ENCODE results near the gene CDC42EP1.
A peak's percentile ranks its signal among the peaks of the same experiment; 100 is the strongest.
"Not testable (repeated sequence)": the region's sequence is repeated elsewhere in the genome, so short reads cannot be mapped to it uniquely, and the experiment has no call there.

CDC42EP1 gene

DNA sequence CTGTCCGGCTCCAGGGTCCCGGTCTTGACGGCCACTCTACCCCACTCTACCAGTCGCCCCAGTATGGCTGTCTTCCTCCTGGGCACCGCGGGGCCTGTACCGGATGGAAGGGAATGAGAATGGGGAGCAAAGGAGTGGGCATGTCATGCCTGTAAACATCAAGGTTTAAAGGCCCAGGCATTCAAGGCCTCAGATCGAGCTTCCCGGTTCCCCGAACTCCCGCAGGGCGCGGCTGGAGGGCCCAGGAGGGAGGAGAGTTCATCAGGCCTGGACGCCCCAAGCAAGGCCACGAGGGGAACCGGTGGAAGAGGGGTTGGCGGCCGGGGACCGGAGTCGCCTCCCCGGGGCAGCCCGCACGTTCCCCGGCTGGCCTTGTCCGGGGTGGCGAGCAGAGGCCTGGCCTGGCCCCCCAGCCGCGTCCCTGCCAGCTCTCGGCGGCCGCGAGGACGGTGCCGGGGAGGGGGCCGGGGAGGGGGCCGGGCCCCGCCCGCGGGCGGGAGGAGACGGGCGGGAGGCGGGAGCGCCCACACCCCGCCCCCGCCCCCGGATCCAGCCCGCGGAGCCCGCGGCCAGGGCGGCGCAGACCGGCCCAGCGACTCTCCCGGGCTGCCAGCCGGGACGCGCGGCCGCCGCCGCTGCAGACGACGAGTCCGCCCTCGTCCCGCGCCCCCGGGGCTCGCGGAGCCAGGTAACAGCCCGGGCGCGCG lies at the start of gene CDC42EP1:
Gene CDC42EP1, plus strand, starts transcription at position 580 of the 707 bp plus-strand sequence. CDS start 5,870 bp downstream, outside the sequence.
- DNase-seq: no peak

DNA sequence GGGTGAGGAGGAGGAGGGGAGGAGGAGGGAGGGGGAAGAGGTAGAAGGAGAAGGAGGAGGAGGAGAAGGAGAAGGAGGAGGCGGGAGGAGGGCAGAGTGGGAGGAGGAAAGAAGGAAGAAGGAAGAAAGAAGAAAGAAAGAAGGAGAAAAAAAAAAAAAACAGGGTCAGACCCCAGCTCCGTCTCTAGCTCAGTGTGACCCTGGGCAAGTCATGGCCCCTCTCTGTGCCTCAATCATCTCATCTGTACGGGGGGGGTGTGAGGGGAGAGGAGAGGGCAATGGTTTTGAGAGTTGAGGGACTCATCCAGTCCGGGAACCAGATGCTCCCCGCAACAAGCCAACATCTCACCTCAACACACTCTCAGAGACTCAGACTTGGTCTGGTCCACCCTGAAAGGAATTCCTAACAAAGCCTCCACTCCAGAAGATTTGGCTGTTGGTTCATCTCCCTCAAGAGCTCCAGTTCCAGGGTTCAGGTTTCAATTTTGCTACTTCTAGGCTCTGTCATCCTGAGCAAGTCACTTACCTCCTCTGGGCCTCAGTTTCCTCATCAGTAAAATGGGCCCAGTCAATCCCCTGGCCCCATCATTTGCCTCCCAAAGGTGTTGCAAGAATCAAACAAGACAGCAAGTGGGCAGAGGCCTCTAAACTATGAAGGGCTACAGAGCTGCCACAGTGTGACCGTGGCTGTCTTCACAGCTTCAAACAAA lies 48.7 kb upstream of the CDC42EP1 start:
- no peak for DNase-seq

GRCh38 chr22:37514526-37515051 lies 45.7 kb upstream of the CDC42EP1 start:
- DNase-seq: no peak

DNA sequence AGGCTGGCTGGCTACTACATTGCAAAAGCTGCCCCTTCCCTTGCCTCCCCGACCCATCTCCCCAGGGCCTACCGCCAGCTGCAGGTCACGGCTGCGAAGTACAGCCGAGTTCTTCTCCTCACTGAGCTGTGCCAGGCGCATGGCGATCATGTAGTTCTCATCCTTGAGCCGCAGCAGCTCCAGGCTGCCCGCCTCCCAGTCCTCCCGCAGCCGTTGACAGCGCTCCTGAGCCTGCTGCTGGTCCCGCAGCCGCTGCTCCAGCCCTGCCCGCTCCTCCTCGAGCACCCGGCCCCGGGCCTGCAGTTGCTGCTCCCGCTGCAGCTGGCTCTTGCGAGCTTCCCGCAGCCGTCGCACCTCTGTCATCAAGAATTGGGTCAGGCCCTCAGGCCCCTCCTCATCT lies 44.4 kb upstream of the CDC42EP1 start:
- DNase-seq: no peak

GRCh38 chr22:37516456-37516855 lies 43.8 kb upstream of the CDC42EP1 start:
- DNase-seq: no peak

DNA sequence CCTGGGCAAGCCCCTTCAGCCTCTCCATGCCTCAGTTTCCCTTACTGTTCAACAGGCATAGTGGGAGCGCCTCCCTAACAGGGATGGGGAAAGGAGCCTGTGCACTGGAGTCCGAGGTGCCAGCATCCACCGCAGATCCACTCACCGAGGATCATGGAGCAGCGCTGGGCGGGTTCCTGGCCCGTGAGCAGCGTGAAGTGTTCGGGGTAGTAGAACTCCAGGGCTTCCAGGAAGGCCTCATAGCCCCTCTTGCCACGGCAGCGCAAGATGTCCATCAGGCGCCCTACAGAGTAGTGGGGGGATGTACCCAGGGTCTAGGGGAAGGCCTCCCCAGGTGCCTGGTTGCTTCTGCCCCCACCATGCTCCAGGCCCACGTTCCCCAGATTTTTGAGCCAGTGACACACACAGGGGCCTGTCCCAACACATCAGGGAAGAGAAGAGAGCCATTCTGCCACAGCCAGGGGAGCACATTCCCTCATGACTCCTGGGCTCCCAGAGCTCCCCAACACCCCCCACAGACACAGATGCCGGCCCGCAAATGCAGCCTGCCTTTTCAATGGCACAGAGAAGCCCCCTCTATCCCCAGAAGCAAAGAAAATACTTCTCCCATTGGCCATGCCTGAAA lies 42.3 kb upstream of the CDC42EP1 start:
- DNase-seq: no peak

- DNase-seq: no peak
Observed at GRCh38 chr22:37518509-37519267, 41.6 kb upstream of the CDC42EP1 start.

DNA sequence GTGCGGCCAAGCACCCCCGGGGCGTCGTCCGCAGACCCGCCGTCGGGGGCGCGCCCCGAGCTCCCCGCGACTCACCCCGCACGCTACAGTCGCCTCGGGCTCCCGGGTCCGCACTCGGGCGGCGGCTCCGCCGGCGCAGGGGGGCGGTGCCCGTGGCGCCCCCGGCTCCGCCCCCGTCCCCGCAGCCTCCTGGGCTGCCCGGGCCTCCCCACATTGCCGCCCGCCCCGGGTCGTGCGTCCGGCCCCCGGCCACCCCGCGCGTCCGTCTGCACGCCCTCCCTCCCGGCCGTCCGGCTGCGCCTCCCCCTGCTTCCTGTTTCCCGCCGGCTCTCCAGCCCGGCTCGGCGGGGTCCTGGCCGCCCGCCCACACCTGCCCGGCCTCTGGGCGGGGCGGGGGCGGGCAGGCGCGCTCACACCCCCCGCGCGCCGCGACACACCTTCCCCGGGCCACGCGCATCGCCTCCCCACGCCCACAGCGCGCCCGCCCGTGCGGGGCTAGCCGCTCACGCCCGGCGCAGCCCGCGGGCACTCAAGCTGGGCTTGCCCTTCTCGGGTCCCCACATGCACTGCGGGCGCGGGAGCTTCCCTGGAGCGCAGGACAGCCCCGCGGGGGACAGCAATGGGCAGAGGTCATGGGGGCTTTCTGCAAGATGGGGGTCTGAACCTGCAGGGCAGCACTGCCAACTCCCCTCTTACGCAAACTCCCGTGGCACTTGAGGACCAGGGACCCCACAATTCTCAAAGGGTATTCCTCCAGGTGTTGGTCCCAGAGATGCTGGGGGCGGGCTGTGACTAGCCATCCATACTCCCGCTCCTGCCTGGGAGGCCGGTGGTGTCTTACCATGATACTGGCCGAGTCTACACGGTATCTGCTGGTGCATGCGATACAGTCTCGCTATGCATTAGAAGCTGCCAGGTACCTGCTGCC lies 40.7 kb upstream of the CDC42EP1 start, which contains the start of gene CARD10:
Gene CARD10, minus strand, starts transcription at position 148 of the 928 bp plus-strand sequence. CDS start 215 bp downstream, outside the sequence.
- no peak for DNase-seq

- no peak for DNase-seq
Observed at GRCh38 chr22:37520776-37521191, 39.5 kb upstream of the CDC42EP1 start.

GRCh38 chr22:37521236-37521739 lies 39.0 kb upstream of the CDC42EP1 start:
- DNase-seq: no peak

- DNase-seq: no peak
Observed at GRCh38 chr22:37522482-37522881, 37.8 kb upstream of the CDC42EP1 start.

DNA sequence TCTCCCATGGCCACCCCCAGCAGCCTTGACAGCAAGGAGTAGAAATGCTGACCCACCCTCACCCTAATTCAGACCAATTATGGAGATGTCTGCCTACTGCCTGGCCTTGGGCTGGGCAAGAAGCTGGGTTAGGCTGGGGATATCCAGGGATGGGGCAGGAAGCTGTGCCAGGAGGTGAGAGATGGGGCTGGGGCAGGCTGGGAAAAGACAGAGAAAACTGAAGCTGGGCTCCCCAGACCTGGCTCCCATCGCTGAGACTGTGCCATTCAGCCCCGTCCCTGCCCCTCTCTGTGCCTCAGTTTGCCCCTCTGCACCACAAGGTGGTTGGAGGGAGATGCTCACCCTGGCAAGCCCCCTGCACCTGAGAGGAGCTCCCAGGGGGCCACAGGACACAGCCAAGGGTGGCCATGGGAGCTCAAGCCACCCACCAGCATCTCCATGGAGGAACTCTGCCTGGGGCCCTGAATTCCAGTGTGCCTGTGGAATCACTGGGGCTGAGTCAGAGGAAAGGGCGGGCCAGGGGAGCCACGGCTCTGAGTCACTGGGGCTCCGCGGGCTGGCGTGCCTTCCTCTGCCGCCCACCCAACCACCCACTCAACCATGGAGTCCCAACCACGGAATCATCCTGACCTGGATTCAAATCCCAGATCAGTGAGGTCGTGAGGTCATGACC lies 35.1 kb upstream of the CDC42EP1 start:
- no peak for DNase-seq

DNA sequence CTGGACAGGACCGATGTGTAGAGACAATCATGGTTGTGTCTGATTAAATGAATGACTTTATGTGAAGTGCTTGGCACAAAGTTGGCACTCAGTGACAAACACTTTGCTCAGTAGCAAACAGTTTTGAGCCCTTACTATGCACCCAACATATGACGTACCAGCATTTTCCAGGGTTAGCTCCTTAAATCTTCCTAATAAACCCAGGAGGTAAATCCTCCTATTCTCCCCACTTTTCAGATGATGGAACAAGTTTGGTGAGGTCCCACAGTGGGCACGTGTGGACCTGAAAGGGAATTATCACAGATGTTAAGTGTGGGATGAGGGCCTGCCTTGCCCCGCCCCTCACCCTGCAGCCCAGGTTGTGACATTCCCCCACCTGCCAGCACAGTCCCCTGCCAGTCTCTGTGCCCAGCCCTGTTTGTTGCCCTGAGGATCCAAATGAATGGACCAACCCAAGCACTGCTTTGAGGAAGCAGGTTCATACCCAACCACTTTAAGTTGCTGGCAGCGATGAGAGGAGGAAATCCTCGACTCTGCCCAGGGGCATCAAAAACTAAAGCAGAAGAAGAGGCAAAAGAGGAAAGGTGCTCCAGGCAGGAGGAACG lies 34.4 kb upstream of the CDC42EP1 start:
- no peak for DNase-seq

- DNase-seq: no peak
Observed at GRCh38 chr22:37526376-37526775, 33.9 kb upstream of the CDC42EP1 start.

DNA sequence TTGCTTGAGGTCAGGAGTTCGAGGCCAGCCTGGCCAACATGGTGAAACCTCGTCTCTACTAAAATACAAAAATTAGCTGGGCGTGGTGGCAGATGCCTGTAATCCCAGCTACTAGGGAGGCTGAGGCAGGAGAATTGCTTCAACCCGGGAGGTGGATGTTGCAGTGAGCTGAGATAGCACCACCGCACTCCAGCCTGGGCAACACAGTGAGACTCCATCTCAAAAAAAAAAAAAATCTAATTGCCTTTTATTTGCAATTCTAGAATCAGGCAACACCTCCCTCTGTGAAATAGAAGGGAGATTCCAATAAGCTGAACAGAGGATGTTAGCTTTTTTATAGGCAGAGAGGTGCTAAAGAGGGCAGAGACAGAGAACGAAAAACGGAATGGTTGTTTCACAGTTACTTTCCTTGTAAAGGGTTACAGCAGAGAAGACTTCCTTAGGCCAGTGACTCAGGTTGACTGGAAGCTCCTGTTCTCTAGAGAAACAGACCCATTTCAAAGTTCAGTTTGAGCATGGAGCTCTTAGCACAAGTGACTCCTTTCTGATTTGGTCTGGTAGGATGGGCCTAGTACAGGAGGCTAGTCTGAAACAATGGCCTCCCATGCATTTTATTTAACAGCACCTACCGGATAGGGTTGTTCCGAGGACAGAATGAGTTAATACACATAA lies 33.1 kb upstream of the CDC42EP1 start:
- DNase-seq: not testable (repeated sequence)

DNA sequence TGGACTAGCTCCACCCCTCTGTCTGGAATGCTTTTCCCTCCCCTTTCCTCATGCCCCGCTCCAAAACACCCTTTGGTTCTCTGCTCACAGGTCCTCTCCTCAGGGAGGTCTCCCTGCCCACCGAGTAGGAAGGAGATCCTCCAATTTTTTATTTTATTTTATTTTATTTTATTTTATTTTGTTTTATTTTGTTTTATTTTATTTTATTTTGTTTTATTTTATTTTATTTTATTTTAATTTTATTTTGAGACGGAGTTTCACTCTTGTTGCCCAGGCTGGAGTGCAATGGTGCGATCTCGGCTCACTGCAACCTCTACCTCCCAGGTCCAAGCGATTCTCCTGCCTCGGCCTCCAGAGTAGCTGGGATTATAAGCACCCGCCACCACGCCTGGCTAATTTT lies 32.3 kb upstream of the CDC42EP1 start:
- not testable (repeated sequence) for DNase-seq

- DNase-seq: peak in 1 of 2 donors; percentile 4
Observed at GRCh38 chr22:37529652-37530345, 30.5 kb upstream of the CDC42EP1 start.

GRCh38 chr22:37533995-37534394 lies 26.3 kb upstream of the CDC42EP1 start:
- no peak for DNase-seq

GRCh38 chr22:37534445-37534844 lies 25.8 kb upstream of the CDC42EP1 start:
- DNase-seq: no peak
